ENCODE results near the gene KLC1.
A peak's percentile ranks its signal among the peaks of the same experiment; 100 is the strongest.

DNA sequence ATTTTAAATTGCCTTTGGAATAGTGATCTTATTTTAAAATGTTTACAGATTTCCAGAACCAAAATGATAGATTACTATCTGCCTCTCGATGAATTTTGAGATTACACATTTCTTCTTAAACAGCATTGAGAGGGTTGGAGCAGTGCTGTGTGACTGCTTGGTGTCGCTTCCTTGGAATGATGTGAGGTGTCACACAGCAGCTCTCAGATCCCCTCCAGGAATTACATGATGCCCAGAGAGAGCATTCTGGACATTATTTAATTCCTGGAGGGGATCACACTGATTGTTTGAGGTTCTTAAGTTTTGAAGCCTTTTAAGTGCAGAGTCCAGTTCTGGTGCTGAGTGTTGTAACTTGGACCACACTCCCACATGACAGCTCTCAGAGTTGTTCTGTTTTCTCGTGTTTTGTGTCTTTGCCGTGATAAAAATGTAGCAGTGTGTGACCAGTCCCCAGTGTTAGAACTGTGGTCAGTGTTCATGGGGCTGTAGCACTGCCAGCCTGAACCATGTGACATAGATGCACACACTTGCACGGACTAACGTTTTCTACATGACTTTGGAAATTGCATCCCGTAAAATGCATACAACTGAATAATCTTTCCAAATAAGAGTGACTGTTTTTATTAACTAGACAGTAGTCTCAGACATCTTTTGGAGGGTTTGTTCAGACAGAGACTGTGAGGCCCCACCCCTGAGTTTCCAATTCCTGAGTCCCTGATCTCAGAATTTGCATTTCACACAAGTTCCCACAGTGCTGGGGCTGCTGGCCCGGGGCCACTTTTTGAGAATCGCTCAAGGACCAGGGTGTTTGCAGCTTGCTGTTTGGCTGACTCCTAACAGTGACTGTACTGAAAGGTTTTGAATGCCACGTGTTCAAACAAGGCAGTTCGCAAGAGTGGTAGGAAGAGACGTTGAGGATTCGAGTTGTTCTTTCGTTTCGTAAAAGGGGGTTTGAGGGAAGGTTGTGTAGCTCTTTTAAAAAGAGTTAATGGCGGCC is 60.2 kb downstream of the KLC1 start:
- TF ChIP-seq, protein P1, sequence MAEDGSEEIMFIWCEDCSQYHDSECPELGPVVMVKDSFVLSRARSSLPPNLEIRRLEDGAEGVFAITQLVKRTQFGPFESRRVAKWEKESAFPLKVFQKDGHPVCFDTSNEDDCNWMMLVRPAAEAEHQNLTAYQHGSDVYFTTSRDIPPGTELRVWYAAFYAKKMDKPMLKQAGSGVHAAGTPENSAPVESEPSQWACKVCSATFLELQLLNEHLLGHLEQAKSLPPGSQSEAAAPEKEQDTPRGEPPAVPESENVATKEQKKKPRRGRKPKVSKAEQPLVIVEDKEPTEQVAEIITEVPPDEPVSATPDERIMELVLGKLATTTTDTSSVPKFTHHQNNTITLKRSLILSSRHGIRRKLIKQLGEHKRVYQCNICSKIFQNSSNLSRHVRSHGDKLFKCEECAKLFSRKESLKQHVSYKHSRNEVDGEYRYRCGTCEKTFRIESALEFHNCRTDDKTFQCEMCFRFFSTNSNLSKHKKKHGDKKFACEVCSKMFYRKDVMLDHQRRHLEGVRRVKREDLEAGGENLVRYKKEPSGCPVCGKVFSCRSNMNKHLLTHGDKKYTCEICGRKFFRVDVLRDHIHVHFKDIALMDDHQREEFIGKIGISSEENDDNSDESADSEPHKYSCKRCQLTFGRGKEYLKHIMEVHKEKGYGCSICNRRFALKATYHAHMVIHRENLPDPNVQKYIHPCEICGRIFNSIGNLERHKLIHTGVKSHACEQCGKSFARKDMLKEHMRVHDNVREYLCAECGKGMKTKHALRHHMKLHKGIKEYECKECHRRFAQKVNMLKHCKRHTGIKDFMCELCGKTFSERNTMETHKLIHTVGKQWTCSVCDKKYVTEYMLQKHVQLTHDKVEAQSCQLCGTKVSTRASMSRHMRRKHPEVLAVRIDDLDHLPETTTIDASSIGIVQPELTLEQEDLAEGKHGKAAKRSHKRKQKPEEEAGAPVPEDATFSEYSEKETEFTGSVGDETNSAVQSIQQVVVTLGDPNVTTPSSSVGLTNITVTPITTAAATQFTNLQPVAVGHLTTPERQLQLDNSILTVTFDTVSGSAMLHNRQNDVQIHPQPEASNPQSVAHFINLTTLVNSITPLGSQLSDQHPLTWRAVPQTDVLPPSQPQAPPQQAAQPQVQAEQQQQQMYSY (CRISPR knock-in tag; IDR thresholded peaks at IDR 0.05): no peak
- TF ChIP-seq POLR2A (IDR thresholded peaks at IDR 0.05; ENCODE audit: low read depth, low read length): 0 out of 2 replicates have a peak, but pooled peaks have one; percentile 55

All from GM12878 (cell line).